GM12892 (cell line): ENCODE results near the gene NFATC1.

ENCODE experiments used
- DNase-seq: peaks from one replicate; pipeline ENCODE4 v3.0.0; 2011; ENCODE audit not compliant: insufficient read length
- FAIRE-seq: peaks from 2 replicates; lab custom pipeline; 2011; peaks lifted over from hg19 to GRCh38; lab: Jason Lieb, UNC
- POLR2A ChIP-seq: IDR thresholded peaks from 2 replicates; pipeline ENCODE4 v1.6.1; 2011; ENCODE audit warnings: low read depth, low read length, control low read depth
- POLR2AphosphoS5 ChIP-seq: IDR thresholded peaks from 2 replicates; pipeline ENCODE4 v1.6.1; 2011; ENCODE audit warnings: low read depth, low read length, control low read depth
- TAF1 ChIP-seq: IDR thresholded peaks from 2 replicates; pipeline ENCODE4 v1.6.1; 2011; ENCODE audit warnings: low read depth, mild to moderate bottlenecking, control low read depth, low read length, borderline replicate concordance

The NFATC1 gene

DNA sequence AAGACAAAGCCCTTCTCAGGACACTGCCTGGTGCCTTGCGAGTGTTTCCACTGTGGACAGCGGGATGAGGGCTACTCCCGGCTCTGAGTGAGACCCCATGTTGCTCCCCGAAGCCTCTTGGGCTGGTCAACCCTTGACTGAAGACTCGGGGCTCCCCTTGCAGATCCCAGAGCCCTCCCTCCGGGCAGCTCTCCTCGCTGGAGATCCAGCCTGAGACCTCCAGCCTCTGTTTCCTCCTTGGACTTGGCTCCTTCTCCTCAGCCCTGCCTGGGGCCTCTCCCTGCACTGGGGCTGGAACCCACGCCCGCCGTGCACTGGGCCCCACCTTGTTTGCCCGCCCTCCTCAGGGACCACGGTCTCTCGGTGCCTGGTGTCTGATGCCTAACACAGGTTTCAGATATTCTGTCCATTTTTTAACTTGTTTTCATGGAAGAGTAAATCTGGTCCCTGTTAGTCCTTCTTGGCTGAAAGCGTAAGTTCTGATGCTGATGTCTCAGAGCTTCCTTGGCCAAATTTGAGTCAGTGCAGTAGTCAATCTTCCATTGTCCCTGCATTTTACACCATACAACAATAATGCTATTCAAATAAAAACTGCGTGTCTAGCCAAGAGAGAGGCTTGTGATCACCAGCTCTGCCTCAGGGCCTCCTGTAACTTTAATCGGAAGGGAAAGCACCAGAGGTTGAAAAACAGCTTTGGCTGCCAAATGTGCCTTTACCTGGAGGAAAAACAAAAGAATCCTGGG is 144.6 kb downstream of the NFATC1 start:
- no peak for DNase-seq
- no peak for TF ChIP-seq POLR2AphosphoS5
- TF ChIP-seq TAF1 = no peak
- no peak for TF ChIP-seq POLR2A
- FAIRE-seq = no peak

DNA sequence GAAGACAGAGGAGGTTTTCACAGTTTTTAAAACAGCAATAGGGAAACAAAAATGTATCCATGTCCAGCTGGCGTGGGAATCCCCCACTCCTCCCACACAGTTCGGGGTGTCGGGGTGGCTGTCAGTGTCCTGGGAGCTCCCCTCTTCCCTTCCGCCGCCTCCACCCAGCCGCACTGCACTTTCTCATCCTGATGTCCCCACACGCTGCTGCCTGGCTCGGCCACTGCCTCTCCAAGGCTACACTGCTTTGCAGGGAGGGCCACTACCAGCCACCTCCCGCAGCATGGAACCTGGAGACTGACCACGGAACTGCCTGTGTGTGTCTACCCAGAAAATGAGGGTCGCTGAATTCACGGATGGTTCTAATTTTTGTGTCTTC is 145.2 kb downstream of the NFATC1 start:
- FAIRE-seq (no peak), DNase-seq (no peak)
- TF ChIP-seq TAF1 (no peak), POLR2A (no peak), POLR2AphosphoS5 (no peak)

DNA sequence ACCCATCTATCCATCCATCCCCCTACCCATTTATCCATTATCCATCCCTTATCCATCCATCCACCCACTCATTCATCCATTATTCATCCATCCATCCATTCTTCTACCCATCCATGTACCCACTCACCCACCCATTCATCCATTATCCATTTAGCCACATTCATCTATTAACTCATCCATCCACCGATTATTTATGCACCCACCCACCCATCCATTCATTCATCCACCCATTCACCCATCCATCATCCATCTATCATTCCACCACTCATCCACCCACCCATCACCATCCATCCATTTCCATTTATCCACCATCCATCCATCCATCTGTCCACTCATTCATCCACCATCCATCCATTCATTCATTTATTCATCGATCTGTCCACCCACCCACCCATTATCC is 146.5 kb downstream of the NFATC1 start:
- TF ChIP-seq POLR2A (no peak), TAF1 (no peak), POLR2AphosphoS5 (no peak)
- DNase-seq (no peak), FAIRE-seq (no peak)

DNA sequence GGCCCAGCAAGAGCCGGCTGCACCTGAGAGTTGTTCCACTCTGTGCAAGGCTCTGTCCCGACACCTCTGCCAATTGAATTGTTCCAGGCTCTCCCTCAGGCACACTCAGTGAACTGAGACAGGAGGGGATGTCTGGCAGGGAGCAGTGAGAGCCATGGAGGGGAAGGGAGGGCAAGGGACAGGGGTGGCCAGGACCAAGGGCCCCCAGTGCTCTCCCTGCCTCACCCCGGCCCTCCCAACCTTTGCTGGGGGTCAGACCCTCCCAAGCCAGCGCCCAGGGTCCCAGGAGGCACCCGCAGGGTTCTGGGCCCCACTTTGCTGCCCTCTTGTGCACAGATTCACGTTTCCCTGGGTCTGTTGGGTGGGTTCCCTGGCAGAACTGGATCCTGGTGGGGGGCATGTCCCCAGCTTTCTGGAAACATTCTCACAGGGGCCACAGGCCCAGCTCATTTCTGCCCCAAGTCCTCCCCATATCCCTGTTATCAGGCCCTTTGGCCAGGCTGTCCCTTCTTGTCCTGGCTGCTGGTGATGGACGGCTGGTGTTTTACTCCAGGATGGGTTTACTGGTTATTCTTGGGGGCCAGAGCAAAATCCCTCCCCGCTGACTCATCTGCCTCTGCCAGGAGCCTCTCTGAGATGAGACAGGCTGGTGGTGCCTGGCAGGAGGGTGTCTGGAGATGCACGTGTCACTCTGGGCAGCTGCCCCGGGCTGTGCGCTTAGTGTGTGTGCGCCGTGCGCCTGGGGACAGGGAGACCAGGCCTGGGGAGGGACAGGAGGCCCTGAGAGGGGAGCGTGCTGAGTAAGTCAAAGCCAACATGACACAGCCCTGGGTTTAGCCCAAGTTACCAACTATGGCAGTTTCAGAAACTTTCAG is 147.4 kb downstream of the NFATC1 start:
- TF ChIP-seq TAF1 = no peak
- no peak for TF ChIP-seq POLR2A
- TF ChIP-seq POLR2AphosphoS5 = no peak
- FAIRE-seq = no peak
- no peak for DNase-seq

DNA sequence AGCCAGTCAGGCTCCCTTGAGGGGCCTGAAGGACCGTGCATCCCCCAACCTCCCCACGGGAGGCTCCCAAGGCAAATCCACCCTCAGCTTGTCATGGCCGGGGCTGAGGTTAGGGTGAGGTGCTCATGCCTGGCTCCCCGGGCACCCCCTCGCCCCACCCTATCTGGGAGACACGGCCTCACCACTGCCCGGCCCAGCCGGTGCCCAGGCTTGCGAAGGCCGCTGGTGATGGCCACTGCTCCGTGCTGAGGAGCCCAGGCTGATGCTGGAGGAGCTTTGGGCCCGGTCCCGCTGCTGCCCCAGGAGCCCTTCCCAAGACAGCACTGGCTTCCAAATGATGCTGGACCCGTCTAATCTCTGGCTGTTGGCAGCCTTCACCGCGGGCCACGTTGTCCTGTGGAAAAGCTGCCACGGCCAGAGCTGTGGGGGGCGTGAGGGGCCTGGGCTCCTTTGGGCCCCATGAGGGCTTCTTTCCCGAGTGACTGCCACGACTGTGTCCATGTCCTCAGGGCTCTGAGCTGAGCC is 148.2 kb downstream of the NFATC1 start:
- TF ChIP-seq POLR2A (no peak), TAF1 (no peak), POLR2AphosphoS5 (no peak)
- FAIRE-seq (no peak), DNase-seq (no peak)

DNA sequence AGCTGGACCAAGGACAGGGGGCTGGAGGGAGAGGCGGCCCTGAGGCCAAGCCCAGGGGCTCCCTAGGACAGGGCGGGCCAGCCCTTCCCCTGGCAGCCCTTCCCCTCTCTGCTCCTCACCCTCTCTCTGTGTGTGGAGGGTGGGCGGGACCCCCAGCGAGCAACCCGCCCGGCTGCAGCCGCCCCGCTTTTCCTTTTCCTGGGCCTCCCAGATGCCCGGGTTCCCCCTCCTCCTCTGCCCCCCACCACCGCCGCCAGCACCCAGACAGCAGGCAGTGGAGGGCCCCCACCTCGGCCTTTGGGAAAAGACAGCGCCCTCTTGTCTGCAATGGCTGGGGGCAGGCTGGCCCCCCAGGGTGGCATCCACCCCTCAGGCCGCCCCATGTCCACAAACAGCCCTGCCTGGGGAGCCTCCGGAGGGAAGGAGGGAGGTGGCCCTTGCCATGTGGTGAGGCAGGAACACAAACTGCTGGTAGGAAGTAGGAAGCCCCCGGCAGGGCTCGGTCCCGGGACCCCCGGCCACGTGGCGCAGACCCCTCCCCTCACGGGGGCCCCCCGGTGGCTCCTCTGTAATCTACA is 148.7 kb downstream of the NFATC1 start:
- FAIRE-seq = no peak

DNA sequence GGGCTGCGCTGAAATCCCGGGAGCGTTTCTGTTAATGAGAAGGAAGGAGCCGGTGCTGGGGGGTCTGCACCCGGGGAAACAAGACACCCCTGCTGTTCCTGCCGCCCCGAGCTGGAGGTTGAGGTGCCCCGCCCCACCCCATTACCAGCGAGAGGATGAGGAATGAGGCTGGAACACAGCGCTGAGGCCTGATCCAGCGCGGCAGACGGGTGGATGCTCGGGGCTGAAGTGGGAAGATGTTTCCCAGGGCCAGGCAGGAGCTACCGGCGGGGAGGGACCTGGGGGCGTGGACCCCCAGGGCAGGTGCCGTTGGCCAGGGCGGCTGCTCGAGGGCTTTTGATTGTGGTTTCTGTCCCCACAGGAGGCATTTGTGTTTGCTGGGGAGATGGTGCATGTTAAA is 149.5 kb downstream of the NFATC1 start:
- FAIRE-seq (no peak), DNase-seq (no peak)
- no peak for TF ChIP-seq POLR2A
- TF ChIP-seq POLR2AphosphoS5 = no peak
- TF ChIP-seq TAF1 = no peak

More for the DNA sequence above, 148.7 kb downstream of the NFATC1 start:
- DNase-seq = no peak
- no peak for TF ChIP-seq POLR2A
- TF ChIP-seq TAF1 = no peak
- no peak for TF ChIP-seq POLR2AphosphoS5

DNA sequence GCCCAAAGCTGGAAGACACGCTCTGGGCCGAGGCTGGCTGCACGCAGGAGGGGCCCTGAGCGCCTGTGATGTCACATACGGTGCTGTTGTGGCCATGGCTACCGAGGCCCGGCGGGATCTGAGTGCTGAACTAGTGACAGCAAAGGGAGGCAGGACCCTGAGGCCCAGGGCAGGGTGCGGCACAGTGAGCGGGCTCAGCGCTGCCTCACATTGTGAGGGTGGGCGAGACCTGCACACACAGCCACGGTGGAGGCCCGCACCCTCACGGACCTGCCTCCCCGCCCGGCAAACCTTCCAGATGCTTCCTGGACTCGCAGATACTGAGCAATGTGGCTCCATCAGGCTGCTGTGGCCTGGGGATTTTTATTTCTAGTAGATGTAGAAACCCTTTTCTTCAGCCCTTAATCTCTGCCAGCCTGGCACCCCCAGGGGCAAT is 150.0 kb downstream of the NFATC1 start:
- no peak for FAIRE-seq
- TF ChIP-seq POLR2AphosphoS5 (no peak), POLR2A (no peak), TAF1 (no peak)
- DNase-seq = no peak

DNA sequence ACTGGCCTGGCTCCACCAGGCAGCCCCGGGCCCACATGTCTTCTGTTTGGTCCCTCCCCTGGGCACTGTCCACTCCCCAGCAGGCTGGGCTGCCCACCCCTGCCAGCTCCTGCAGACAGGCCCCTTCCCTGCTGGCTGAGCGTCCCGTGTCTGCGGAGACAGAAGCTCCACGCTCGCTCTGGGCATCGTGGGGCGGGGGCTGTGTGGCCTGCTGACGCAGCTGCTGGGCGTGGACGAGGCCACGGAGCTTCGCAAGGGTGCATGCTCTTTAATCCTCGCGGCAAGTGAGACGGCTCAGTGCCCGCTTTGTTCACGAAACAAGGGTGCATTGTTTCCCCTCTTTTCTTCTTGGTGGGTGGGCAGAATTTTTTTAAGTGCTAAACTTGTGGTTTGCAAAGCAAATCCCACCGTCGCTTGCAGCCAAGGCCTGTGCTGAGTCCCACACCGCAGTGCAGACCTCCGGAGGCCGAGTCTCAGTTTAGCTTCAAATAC is 151.1 kb downstream of the NFATC1 start:
- DNase-seq = no peak
- TF ChIP-seq TAF1 = no peak
- TF ChIP-seq POLR2A = no peak
- no peak for TF ChIP-seq POLR2AphosphoS5
- FAIRE-seq = no peak

DNA sequence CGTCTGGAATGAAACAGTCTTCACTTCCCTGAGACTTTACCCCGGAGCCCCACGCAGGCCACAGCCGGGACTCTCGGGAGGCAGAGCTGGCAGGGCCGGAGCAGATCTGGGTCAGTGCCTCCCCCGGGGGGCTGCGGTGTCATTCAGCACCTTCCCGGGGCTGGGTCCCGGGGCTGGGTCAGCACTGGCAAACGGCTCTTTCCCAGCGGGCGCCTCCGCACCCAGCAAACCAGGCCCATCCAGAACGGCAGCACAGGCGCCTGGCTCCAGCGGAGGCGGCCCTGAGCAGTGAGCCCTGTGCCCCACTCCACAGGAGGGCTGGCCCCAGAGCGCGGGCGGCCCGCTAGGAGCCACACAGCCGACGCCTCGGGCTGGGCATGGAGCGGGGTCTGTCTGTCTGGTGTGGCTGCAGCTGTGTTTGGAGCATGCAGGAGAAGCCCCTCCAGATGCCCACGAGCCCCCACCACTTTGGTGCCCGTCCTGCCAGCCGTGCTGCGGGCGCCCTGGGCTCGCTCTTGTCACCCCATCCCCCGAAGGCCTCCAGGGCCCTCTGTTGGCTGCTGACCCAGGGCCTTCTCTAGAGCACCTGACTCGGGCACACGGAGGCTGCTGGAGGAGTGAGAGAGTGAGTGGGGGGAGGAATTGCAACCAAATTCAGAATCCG is 151.8 kb downstream of the NFATC1 start:
- FAIRE-seq (no peak), DNase-seq (no peak)
- TF ChIP-seq POLR2A (no peak), TAF1 (no peak), POLR2AphosphoS5 (no peak)

DNA sequence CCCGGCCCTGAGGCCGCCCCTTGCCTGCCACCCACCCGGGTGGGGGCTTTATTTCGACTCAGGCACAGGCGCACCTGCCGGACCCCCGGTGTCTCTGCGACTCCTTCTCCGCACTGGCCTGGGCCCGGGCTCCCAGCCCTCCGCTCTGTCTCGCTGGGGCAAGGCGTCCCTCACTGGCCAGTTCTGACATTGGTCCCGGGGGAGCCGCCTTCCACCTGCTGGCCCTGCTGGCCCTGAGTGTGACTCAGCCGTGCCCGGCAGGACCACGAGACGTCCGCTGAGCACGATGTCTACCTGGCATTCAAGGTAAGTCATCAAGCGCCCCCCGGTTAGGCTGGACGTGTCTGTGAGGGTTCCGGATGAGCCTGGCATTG is 152.3 kb downstream of the NFATC1 start:
- no peak for DNase-seq
- no peak for TF ChIP-seq POLR2A
- TF ChIP-seq TAF1 = no peak
- no peak for TF ChIP-seq POLR2AphosphoS5
- no peak for FAIRE-seq
